Choroid plexus epithelial cell (primary cell): ENCODE data around the gene CNOT1.

Source experiments
- DNase-seq: peaks from one replicate; pipeline ENCODE4 v3.0.0-alpha.2; 2010; ENCODE audit warnings: low read depth
- H3K4me3 ChIP-seq: 2 replicates; pipeline ENCODE4 v1.5.1; 2011; ENCODE audit warnings: low read depth, mild to moderate bottlenecking, control low read depth, low read length, moderate library complexity
- CTCF ChIP-seq: conservative IDR thresholded peaks from 2 replicates; pipeline ENCODE4 v1.5.1; 2011; ENCODE audit warnings: low read depth, mild to moderate bottlenecking, control low read depth, inconsistent platforms, low read length, moderate library complexity

Gene CNOT1

GRCh38 chr16:58513874-58514273, 115.8 kb downstream of the CNOT1 start:
- no peak for TF ChIP-seq CTCF
- DNase-seq, result no peak
- no peak overlapping the region for H3K4me3 ChIP-seq

DNA sequence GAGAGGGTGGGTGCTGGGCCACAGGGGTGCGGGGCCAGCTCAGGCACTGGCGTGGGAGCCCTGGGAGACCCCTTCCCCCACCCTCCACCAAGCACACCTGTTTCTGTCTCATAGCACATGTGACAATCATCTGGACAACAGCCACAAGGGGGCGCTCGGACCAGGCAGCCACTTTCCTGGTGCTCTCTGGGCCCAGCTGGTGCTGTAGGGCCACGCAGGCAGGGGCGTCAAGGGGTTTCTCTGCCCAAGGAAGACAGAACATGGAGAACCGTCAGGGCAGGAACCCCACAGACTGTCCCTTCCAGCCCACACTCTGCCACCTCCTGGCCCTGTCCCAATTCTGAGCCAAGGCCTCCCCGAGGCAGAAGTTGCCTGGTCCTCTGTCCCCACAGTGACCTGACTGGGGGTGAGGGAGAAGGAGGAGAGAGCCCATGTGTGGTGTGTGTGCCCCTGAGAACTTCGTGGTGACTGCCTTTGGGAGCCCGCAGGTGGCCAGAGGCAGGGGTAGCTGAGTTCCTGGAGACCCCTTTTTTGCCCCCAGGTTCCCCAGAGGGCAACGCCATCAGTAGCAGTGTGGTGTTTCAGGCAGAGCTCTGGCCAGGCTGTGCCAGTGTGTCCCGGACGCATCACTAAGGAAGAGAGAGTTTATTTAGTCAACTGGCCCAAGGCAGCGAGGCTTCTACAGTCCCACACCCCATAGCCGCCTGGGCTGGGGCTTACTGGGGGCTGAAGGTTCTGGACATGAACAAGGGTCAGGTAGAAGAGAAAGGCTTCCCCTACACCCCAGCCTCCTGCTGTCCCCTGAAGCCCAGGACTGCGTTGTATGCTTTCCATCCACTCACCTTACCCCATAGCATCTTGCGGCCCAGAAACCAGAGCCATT, 117.5 kb downstream of the CNOT1 start:
- no peak overlapping the region for H3K4me3 ChIP-seq
- TF ChIP-seq CTCF, result peak; percentile 86
- peak; percentile 71 for DNase-seq

- no peak for DNase-seq
- no peak overlapping the region for H3K4me3 ChIP-seq
- TF ChIP-seq CTCF, result no peak
Observed at GRCh38 chr16:58510776-58511628, 118.6 kb downstream of the CNOT1 start.

- no peak overlapping the region for H3K4me3 ChIP-seq
- no peak for DNase-seq
- TF ChIP-seq CTCF, result no peak
Observed at GRCh38 chr16:58510097-58510775, 119.4 kb downstream of the CNOT1 start.

DNA sequence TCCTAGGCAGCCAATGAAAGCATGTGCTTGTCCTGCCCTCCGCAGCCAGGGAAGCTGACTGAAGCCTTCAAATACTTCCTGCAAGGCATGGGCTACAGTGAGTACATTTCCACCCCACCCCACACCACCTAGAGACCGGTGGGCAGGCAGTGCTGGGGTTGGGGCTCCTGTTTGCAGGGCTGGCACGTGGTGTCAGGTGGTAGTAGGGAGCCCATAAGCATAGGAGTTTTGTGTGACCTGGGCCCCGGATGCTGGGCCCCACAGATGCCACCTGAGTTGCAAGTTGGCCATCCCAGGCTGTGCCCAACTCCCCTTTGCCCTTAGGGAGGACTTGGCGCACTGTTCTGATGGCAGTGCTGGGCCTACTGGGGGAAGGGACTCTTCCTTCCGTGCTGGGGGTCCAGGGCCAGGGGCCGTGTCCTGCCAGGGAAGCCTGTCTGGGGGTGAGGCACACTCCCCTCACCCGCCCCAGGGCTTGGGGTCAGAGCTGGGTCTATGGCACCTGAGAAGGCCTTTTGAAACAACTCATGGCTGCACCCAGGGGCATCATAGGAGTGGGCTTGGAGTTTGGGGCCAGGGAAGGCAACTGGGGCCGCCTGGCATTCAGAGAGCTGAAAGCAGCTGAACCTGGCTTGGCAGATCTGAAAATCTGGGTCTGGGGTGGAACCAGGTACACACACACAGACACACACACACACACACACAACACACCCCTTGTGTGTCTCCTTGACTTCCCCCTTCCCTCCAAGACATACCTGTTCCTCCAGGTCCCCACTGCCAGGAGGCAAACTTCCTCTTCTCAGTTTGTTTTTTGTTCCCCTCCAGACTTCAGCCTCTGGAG, 120.2 kb downstream of the CNOT1 start:
- DNase-seq, result no peak
- no peak overlapping the region for H3K4me3 ChIP-seq
- TF ChIP-seq CTCF, result no peak

- no peak overlapping the region for H3K4me3 ChIP-seq
- no peak for TF ChIP-seq CTCF
- DNase-seq, result no peak
Observed at GRCh38 chr16:58508671-58509251, 120.9 kb downstream of the CNOT1 start.
